GM13977 (cell line): ENCODE results near the gene TRAPPC2L.

Experiments
- DNase-seq: peaks from one replicate; pipeline ENCODE4 v3.0.0; 2012; ENCODE audit warnings: low spot score
- CTCF ChIP-seq: IDR thresholded peaks from 2 replicates; pipeline ENCODE4 v1.5.1; 2012; ENCODE audit warnings: mild to moderate bottlenecking, control low read depth; ENCODE audit not compliant: insufficient read depth; ENCODE audit errors: extremely low read depth, missing control alignments
- in situ Hi-C: fragments of 300-500 bp; cut with MboI; formaldehyde crosslinking; loops from one replicate; pipeline ENCODE4 v1.12.0; 2022; ENCODE audit warnings: low sequenced_read_pairs, low pct_unique_long_range_greater_than_20kb, mixed read lengths, inconsistent platforms; ENCODE audit not compliant: unreplicated experiment

Gene TRAPPC2L

GRCh38 chr16:88851616-88852015 is 5.3 kb upstream of the TRAPPC2L start:
- no peak for DNase-seq
- TF ChIP-seq CTCF: no peak
- in situ Hi-C loops: no loop called here

GRCh38 chr16:88853325-88853941 is 3.5 kb upstream of the TRAPPC2L start:
- no peak for TF ChIP-seq CTCF
- DNase-seq: no peak
- in situ Hi-C loops: no loop called here

GRCh38 chr16:88854306-88855111 is 2.4 kb upstream of the TRAPPC2L start:
- no peak for TF ChIP-seq CTCF

GRCh38 chr16:88855176-88855575 is 1.8 kb upstream of the TRAPPC2L start:
- no peak for TF ChIP-seq CTCF
- no peak for DNase-seq
- in situ Hi-C loops: no loop called here

More at GRCh38 chr16:88854306-88855111, 2.4 kb upstream of the TRAPPC2L start:
- in situ Hi-C loops: no loop called here
- DNase-seq: peak; percentile 83

- DNase-seq: no peak
- TF ChIP-seq CTCF: no peak
- in situ Hi-C loops: no loop called here
Measured at GRCh38 chr16:88855736-88856121, 1.2 kb upstream of the TRAPPC2L start.

- DNase-seq: no peak
- in situ Hi-C loops: no loop called here
- TF ChIP-seq CTCF: no peak
Measured at GRCh38 chr16:88856122-88856827, 652 bp upstream of the TRAPPC2L start.
